Measurements from ENCODE around the gene MAPK14.

DNA sequence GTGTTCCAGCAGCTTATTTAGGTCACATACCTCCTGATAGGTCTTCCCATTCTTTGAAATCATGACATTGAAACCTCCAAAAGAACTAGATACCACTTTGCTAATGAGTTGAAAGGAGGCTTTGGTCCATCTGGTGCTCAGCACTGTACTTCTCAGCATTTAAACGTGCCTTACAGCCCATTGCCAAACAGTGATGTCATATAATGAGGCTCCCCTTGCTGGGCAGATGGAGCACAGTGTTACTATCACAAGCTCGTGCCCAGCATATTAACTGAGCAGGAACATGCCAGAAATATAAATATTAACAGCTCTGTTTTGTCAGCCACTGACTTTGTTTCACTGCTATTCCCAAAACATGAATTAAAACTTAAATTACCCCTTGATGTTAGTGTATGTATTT is 77.2 kb downstream of the MAPK14 start:
- TF ChIP-seq, protein P1, sequence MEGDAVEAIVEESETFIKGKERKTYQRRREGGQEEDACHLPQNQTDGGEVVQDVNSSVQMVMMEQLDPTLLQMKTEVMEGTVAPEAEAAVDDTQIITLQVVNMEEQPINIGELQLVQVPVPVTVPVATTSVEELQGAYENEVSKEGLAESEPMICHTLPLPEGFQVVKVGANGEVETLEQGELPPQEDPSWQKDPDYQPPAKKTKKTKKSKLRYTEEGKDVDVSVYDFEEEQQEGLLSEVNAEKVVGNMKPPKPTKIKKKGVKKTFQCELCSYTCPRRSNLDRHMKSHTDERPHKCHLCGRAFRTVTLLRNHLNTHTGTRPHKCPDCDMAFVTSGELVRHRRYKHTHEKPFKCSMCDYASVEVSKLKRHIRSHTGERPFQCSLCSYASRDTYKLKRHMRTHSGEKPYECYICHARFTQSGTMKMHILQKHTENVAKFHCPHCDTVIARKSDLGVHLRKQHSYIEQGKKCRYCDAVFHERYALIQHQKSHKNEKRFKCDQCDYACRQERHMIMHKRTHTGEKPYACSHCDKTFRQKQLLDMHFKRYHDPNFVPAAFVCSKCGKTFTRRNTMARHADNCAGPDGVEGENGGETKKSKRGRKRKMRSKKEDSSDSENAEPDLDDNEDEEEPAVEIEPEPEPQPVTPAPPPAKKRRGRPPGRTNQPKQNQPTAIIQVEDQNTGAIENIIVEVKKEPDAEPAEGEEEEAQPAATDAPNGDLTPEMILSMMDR (conservative IDR thresholded peaks at IDR 0.05; ENCODE audit: low read depth, low read length) = no peak
- TF ChIP-seq EZH2 (IDR thresholded peaks at IDR 0.05; ENCODE audit: borderline replicate concordance, low read depth, low read length, poor library complexity, severe bottlenecking) = no peak

All from A673 (cell line).